Amniotic epithelial cell (primary cell): ENCODE data around the gene CDK17.
"Not testable (repeated sequence)": the region's sequence is repeated elsewhere in the genome, so short reads cannot be mapped to it uniquely, and the experiment has no call there.

Experiments
- DNase-seq: peaks from one replicate; pipeline ENCODE4 v3.0.0-alpha.2; 2010; ENCODE audit warnings: low read depth

The CDK17 gene

DNA sequence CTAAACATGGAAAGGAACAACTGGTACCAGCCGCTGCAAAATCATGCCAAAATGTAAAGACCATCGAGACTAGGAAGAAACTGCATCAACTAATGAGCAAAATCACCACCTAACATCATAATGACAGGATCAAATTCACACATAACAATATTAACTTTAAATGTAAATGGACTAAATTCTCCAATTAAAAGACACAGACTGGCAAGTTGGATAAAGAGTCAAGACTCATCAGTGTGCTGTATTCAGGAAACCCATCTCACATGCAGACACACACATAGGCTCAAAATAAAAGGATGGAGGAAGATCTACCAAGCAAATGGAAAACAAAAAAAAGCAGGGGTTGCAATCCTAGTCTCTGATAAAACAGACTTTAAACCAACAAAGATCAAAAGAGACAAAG lies 82.4 kb downstream of the CDK17 start:
- not testable (repeated sequence) for DNase-seq

DNA sequence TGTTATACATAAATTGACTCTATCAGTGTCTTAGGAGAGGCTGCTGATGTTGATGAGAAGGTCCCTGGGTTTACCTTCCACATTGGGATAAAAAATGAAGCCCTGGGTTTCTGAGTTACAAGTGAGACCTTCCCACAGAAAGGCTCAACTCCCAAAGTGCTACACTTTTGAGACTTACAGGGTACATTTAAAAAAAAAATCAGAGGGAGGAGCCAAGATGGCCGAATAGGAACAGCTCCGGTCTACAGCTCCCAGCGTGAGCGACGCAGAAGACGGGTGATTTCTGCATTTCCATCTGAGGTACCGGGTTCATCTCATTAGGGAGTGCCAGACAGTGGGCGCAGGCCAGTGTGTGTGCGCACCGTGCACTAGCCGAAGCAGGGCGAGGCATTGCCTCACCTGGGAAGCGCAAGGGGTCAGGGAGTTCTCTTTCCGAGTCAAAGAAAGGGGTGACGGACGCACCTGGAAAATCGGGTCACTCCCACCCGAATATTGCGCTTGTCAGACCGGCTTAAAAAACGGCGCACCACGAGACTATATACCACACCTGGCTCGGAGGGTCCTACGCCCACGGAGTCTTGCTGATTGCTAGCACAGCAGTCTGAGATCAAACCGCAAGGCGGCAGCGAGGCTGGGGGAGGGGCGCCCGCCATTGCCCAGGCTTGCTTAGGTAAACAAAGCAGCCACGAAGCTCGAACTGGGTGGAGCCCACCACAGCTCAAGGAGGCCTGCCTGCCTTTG lies 84.3 kb downstream of the CDK17 start:
- DNase-seq = not testable (repeated sequence)

DNA sequence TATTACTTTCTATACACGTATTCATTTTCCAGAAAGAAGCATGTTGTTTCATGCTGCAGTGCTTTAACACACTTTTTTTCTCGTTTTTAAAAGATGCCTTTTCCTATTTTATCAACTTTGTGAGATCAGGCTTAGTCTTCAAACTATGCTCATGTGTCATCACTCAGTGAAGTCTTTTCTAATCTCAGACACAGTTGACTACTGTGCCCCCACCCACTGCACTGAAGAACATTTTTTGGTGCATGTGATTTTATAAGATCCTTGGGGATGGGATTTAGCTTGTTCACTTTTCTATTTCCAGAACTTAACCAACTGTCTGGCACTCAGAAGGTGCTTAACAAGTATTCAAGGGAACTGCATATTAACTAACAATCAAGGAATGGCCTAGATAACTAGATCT lies 85.5 kb downstream of the CDK17 start:
- peak; percentile 16 for DNase-seq

DNA sequence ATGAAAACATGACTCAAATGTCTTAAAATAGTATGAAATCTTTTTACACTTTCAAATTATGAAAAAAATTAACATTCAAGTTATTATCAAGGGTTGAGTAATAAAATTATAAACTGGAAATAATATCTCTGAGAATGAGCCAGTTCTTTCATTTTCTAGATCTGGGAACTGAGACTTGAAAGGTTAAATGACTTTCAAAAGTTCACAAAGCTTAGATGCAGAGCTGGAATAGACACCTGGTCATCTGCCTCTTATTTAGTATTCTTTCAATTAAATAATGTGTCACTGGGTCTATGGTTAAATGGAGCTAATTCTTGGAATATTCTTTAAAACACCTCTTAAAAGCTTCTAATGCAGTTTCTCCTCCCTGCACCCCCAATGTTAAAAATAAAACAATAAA lies 86.6 kb downstream of the CDK17 start:
- DNase-seq = no peak

DNA sequence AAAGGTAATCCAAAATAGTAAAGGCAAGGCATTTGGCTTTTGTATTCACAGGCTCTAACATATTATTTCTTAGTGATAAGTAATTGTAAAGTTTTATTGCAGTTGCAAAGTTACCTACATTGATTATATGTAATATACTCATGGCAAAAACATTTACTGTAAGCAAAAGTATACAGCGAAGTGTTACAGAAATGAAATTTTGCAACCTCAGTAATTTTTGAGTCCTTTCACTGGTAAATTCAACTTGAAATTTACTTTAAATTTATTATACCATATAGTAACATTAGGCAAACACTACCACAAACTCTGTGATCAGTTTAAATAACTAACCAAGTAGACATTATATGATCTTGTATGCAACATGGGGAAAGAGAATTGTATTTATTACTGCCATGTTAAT lies 89.0 kb downstream of the CDK17 start:
- no peak for DNase-seq

DNA sequence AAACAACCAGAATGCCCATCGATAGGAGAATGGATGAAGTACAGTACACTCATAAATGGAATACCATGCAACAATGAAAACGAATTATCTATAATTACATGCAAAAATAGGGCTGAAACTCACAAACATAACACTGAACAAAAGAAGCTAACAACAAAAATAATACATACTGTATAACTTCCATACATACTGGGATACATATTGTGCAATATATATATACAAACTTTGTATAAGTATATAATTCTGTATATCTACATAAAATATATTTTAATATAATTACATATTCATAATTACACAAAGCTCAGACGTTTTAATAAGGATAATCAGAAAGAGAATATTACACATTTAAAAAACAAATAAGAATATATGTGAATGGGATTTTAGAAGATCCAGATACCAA lies 90.2 kb downstream of the CDK17 start:
- no peak for DNase-seq

DNA sequence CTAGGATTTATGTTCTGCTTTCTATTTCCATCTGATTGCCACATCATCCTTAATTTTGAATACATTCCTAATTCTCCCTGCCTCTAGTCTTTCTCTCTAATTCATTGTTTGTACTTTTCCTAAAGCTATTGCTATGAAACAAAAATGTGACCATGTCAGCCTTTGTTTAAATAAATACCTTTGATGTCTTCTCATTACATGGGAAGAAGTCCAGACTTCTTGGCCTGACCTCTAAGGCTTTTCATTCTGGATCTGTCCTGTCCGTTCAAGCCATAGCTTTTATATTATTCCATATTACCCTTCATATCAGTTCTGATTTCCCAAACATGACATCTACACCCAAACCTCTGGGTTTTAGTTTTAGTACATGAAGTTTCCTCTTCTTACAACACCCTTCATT lies 91.4 kb downstream of the CDK17 start:
- no peak for DNase-seq

DNA sequence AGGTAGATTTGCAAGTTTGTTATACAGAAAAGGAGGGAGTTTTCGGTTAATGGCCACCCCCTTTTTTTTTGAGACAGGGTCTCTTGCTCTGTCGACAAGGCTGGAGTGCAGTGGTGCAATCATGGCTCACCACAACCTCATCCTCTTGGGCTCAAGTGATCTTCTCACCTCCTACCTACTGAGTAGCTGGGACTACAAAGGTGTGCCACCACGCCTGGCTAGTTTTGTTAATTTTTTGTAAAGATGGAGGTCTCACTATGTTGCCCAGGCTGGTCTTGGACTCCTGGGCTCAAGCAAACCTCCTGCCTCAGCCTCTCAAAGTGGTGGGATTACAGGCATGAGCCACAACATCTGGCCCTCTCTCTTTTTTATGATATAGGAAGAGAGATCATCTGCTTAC lies 94.6 kb downstream of the CDK17 start:
- DNase-seq = no peak

DNA sequence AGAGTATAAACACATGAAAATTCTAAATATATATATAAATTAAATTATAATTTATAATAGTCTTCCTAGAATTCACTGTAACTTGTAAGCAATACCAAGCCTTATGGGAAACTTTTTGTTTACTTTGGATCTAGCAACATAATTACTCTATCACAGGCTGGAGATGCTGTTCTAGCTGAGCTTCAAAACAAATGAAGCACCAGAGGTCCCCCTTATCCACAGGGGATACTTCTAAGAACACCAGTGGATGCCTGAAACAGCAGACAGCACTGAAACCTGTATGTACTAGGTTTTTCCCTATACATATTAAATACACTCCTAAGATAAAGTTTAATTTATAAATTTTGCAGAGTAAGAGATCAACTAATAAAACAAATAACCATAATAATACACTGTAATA lies 96.6 kb downstream of the CDK17 start:
- no peak for DNase-seq

DNA sequence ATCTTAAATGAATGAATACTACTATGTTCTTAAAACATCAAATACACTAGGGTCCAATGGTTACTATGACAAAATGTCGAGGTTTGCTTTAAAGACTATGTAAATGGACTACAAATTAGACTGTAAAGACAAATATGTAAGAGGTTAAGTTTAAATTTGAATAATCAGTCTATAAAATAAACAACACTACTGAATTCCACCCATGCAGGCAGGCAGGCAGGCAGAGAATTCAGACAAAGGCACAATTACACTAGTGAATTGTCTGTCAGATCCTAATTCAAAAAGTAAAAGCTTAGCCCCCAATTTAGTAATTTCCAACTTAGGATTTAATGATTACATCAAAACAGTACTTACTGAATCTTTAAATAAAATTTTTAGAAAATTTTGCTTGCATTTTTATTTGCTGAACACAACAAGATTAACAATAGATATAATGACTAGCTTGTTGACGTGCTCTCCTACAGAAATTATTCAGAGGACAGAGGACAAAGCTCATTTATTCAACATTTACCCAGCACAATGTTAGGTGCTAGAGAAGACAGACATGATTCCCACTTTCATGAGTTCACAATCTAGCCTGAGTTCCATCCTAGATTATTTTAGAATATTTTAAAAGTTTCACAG lies 97.4 kb downstream of the CDK17 start:
- no peak for DNase-seq

DNA sequence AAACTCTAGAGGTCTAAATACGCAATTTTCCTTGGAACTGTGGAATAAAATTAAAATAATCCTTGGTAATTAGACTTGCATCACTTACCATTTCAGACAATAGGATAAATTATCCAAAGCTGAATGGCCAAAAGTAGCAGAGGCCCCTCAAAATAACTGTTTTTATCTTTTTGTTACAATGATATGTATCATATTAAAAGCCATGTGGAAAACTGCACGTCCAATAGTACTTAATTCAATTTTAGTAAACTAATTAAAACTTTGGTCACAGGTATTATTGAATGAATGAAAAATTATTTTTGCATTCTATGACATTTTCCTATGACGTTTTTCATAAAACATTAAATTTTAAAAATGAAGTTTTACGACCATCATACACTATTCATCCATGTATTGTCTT lies 98.5 kb downstream of the CDK17 start:
- DNase-seq = no peak

DNA sequence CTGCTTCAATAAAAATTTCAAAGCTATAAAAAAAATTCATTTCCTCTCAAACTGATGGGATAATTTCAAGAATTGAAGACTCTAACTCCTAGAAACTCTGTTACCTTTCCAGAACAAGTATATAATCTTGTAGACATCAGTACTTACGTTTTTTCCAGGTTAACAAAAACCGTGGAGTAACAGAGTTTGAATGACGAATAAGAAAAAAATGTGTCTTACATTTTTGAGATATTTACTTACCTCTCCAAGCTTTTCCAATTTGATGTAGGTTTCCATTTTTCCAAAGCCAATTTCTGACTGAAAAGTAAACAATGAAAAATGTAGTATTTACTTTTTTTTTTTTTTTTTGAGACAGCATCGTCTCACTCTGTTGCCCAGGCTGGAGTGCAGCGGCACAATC lies 100.2 kb downstream of the CDK17 start:
- no peak for DNase-seq

DNA sequence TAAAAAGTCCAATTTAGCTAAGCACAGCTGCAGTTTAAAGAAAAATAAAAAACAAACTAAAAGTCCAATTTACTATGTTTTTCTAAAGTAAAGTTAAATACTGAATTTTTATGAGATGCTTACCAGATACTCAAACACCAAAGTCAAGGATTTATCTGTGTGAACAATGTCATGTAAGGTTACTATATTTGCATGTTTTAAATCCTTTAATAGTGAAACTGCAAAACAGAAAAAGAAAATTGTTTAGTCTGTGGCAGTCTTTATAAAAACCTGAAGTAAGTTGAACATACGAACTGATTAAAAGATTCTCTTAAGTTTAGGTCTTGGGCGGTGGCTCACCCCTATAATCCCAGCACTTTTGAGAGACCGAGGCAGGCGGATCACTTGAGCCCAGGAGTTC lies 102.7 kb downstream of the CDK17 start:
- DNase-seq = no peak

DNA sequence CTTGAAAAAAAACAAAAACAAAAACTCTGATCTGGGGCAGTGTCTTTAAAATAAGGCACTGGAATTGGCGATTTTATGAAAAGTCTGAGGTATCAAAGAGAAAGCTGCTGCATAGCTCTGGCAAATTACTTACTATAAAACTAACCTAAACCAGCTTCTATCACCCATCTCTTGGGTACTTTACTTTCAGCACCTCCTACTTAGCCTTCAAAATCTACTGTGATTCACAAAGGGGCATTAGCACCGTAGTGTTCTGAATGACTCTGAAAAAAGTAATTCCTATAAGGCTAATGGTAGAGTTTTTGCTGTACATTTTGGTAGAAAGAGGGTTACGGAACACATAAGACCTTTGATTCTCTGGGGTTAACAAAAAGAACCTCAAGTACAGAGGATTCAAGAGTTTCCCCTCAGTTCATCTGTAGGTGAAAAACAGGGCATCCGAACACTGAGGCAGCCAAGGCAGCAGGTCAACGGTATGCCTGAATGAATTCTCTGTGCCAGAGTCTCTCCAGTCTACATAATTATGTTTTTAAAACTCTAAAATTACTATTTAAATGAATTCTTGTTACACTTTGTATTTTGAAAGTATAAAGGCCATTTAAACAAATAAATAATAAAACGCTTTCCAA lies 104.6 kb downstream of the CDK17 start:
- peak; percentile 17 for DNase-seq

DNA sequence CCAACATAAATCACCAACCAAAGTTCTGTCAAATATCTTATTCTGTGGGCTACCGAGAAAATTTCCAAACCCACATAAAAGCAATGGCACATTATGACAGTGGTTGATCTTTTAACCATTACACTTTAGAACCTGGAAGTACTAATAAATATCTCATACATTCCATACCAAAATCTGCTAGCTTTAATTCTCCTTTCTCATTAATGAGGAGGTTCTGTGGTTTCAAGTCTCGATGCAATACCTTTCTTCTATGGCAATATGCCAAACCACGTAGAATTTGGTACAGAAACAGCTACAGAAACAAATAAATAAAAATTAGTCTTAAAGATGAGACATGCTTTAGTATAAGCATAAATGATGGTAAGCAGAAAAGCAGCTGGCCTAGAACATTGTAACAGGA lies 105.4 kb downstream of the CDK17 start:
- peak; percentile 84 for DNase-seq

DNA sequence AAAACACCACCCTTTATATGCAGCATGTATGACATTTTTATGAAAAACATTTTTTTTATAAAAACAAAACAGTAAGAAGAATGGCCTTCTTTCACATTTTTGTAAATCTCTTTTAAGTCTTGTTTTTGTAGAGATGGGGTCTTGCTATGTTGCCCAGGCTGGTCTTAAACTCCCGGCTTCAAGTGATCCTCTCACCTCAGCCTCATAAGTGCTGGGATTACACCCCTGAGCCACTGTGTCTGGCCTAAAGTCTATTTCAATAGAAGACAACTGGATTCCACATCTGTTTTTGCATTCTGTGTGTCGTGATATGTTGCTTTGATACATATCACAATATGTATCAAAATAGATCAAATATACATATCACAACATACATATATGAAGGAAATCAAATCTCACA lies 107.1 kb downstream of the CDK17 start:
- DNase-seq = no peak

DNA sequence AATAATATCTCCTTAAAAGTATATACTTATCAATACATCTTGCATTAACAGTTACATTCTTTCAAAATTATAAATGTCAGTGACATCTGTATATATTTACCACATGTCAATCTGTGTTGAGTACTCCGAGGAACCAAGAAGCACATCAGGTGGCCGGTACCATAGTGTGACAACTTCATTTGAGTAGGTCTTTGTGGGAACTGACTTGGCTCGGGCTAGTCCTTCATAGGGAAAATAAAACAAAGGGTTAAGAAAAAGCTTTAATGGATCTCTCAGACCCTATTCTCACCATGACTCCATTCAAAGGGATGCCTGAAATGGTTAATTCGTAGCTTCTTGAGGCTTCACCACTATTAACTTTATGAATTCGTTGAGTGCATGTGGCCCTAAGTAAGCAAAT lies 111.2 kb downstream of the CDK17 start:
- no peak for DNase-seq

DNA sequence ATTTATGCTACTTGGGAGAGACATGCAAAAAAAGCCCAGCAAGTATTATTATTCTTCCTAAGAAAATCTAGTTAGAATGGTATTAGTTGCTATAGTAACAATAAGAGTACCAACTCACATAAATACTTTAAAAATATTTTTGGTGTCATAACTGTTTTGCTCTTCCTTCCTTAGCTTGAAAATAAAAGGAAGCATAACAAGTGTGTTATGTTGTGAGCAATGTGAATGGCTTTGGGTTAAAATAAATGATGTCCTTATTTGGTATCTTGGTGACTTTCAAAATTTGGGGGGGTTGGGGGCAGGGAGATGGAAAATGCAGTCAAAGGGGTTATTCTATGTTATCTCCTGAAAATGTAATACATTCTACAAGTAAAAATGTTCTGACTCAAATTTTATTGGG lies 115.1 kb downstream of the CDK17 start:
- DNase-seq = no peak

DNA sequence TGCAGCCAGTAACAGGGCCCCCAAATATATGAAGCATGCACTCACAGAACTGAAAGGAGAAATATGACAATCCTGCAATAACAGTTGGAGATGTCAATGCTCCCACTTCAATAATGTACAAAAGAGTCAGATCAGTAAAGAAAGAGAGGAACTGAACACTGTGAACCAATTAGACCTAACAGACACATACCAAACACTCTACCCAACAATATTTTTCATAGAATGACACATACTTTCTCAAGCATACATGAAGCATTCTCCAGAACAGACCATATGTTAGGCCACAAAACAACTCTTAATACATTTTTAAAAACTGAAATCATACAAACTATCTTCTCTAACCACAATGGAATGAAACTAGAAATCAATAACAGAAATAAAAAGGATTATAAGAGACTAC lies 125.9 kb downstream of the CDK17 start:
- DNase-seq = peak; percentile 68

DNA sequence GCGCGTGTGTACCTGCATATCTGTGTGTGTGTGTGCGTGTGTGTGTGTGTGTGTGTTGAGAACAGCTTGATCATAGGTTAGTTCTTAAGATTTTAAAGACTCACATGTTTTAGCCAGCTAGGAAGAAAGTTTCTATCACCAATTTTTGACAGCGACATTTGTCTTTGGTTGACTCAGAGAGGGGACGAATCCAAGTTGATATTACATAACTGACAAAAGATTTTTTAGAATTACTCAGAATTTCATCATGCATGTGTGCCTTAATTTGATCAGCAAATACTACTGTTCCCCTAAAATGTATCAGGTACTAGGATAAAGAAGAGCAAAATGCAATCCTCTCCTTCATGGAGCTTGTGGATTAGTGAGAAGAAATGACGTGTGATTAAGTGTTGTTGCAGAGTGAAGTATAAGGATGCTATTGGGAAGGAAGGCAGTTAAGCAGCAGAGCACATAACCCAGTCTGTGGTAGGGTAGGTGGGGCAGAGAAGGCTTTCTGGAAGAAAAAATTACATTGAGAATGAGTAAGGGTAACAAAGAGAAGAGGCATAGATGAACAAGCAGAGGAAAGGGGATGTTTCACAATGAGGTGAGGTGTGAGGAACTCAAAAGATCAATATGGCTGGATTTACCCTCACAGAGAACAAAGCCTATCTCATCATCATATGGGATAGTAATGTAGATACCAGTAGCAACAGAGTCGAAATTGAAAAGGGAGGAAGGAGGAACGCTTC lies 128.6 kb downstream of the CDK17 start:
- peak; percentile 57 for DNase-seq

DNA sequence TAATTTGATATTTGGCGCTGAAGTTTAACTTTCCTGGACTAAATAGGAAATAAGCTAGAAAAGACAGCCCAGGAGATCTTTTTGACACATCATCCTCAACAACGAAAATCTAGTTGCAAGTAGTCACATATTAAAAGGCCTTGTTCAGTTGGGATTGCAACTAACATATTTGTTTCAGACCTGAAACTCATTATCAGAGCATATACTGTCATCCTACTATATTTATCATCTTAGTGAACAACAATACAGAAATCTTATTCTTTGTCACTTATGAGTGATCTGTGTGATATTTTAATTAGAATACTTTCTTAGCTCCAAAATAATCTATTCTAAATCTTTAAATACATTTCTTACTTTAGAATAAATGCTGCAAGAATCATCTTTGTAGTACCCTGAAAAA lies 134.0 kb downstream of the CDK17 start:
- no peak for DNase-seq

DNA sequence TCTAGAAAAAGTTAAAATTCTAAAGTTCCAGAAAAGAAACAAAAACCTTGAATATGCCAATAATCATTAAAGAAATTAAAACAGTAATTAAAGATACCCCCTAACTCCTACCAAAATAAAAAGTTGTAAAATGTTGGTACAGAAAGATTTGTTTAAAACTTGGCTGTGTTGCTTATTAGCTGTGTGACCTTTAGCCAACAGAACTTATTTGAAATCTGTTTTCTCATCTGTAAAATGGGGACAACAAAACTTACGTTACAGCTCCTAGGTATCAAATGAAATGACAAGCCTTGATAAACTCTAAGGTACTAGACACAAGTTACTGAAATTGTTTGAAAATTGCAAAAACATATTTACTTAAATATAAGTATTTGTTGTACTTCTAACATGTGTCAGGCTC lies 134.4 kb downstream of the CDK17 start:
- DNase-seq = no peak

DNA sequence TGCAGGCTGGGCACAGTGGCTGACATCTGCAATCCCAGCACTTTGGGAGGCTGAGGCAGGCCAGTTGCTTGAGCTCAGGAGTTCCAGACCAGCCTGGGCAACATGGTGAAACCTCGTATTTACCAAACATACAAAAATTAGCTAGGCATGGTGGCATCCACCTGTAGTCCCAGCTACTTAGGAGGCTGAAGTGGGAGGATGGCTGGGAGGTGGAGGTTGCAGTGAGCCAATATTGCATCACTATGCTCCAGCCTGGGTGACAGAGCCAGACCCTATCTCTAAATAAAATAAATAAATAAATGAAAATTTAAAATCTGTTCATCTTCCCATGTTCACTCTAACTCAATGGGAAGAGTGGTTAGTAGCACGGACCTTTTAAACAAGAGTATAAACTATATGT lies 134.8 kb downstream of the CDK17 start:
- DNase-seq = no peak
